Testis (tissue), 3 donors: ENCODE data around the gene DIS3L. TPM values are rescaled to one million over a fixed set of nuclear protein-coding genes. Genes with fewer than 3 reads are reported as not detected.
A peak's percentile ranks its signal among the peaks of the same experiment; 100 is the strongest.

Experiments
- DNase-seq: peaks from one replicate; pipeline ENCODE4 v3.0.0-alpha.2; 2019
- H3K27ac ChIP-seq, 2 donors: fragments of 200-600 bp; sonication (generic); one replicate each; pipeline ENCODE4 v1.5.1; 2019
- H3K27me3 ChIP-seq: fragments of 200-600 bp; sonication (generic); one replicate; pipeline ENCODE4 v1.5.1; 2019
- H3K36me3 ChIP-seq: fragments of 200-600 bp; sonication (generic); one replicate; pipeline ENCODE4 v1.5.1; 2017; ENCODE audit warnings: low read depth; ENCODE audit errors: missing control alignments
- H3K4me1 ChIP-seq: fragments of 200-600 bp; sonication (generic); one replicate; pipeline ENCODE4 v1.5.1; 2019
- H3K4me3 ChIP-seq, 2 donors: fragments of 200-600 bp; sonication (generic); one replicate each; pipeline ENCODE4 v1.5.1; 2017 to 2019
- H3K9me3 ChIP-seq: fragments of 200-600 bp; sonication (generic); one replicate; pipeline ENCODE4 v1.5.1; 2017
- POLR2A ChIP-seq: fragments of 450-650 bp; IDR thresholded peaks from one replicate; pipeline ENCODE4 v1.6.1; 2017; ENCODE audit warnings: antibody characterized with exemption, mild to moderate bottlenecking, moderate library complexity
- WGBS, 2 donors: methylation state at CpG; one replicate each; pipeline ENCODE4 v1.1.5; 2018; 5-methylcytosine and 5-hydroxymethylcytosine counted together
- intact Hi-C: fragments of 100-400 bp; cut with DNase I; formaldehyde crosslinking; loops from one replicate; pipeline ENCODE4 v1.15.1; 2023; ENCODE audit warnings: low total_unique reads
- polyA plus RNA-seq: library from polyadenylated mRNA; stranded (reverse); fragments of 350-450 nt; fragmentation: Illumina TruSeq; extraction: RNeasy Lipid Tissue Mini Kit (QIAGEN cat#74804); gene quantifications from one replicate; pipeline ENCODE4 v1.2.3, GENCODE V29; 2014; ENCODE audit warnings: low read depth, low replicate concordance; ENCODE audit not compliant: insufficient read depth
- total RNA-seq, 2 donors: library from RNA; depleted of rRNA; stranded (reverse); fragments of >200 nt; gene quantifications; one replicate each; pipeline ENCODE4 v1.2.3, GENCODE V29; 2016
- TF ChIP-seq, protein P1 (sequence below), 3 experiments: fragments of 450-650 bp in 2 of 3; fragments of 200-600 bp in 1 of 3; sonication (generic) in 1 of 3; IDR thresholded peaks; one replicate each; pipeline ENCODE4 v1.5.1; 2016 to 2019; ENCODE audit warnings: antibody characterized with exemption in 3 of 3, mild to moderate bottlenecking in 2 of 3, moderate library complexity in 1 of 3

DIS3L gene
- total and polyA plus RNA-seq, 3 donors from 2014 or later: 46.3 to 51.8 (median 48.7) TPM

DNA sequence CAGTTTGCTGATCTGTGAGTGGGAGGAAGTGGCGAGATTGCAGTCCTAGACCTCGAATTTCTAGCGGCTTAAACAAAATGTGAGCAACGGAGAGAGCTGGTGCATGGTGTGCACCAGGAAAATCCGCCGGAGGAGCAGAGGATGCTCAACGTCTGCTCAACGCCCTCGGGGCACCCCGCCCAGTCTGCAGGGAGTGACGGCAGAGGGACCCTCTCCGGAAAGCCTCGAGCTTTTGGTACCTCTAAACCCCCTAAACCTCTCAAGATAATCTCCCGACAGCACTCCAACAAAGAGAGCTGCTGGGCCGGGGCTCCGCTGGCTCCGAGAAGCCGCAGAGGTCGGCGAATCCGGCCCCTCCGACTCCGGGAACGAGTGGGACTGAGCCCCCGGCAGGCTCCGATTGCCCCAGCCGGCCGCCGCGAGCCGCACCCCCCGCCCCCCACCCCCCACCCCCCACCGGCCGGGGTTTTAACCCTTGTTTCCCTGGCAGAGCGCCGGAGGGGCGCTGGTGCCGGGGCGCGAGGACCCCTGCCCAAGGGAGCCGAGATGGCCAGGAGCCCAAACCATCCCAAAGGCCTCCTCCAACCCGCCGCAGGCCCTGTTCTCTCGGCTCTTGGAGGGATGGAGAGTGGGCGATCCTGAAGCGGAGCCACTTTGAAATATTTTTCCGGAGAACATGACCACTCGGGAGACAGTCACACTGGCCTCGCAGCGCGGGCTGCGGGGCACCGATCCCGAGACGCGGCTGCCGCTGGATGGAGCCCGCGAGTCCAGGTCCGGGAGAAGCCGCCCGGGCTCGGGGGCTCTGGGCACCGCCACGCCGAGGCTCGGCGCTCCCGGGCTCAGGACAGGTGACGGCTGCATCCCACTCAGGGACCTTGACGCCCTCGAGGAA lies 41.3 kb upstream of the DIS3L start:
- H3K27ac ChIP-seq: no peak overlapping the region
- no peaks in the 10 kb centered on the region for H3K27me3 ChIP-seq
- H3K9me3 ChIP-seq: no peaks in the 10 kb centered on the region
- peaks cover 16% of the 10 kb centered on the region for H3K4me1 ChIP-seq
- peak overlapping the region; percentile 34 to 48 for H3K4me3 ChIP-seq
- TF ChIP-seq POLR2A: no peak
- TF ChIP-seq, protein P1, sequence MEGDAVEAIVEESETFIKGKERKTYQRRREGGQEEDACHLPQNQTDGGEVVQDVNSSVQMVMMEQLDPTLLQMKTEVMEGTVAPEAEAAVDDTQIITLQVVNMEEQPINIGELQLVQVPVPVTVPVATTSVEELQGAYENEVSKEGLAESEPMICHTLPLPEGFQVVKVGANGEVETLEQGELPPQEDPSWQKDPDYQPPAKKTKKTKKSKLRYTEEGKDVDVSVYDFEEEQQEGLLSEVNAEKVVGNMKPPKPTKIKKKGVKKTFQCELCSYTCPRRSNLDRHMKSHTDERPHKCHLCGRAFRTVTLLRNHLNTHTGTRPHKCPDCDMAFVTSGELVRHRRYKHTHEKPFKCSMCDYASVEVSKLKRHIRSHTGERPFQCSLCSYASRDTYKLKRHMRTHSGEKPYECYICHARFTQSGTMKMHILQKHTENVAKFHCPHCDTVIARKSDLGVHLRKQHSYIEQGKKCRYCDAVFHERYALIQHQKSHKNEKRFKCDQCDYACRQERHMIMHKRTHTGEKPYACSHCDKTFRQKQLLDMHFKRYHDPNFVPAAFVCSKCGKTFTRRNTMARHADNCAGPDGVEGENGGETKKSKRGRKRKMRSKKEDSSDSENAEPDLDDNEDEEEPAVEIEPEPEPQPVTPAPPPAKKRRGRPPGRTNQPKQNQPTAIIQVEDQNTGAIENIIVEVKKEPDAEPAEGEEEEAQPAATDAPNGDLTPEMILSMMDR (IDR thresholded peaks at IDR 0.05): peak in 2 of 3 experiments; percentile 40 to 60
- H3K36me3 ChIP-seq: no peaks in the 10 kb centered on the region
- 2 to 6% methylated on average over 36 to 67 of the region's 72 CpGs for WGBS, 2 donors
- intact Hi-C loops: no loop called here
- DNase-seq: peak; percentile 58

DNA sequence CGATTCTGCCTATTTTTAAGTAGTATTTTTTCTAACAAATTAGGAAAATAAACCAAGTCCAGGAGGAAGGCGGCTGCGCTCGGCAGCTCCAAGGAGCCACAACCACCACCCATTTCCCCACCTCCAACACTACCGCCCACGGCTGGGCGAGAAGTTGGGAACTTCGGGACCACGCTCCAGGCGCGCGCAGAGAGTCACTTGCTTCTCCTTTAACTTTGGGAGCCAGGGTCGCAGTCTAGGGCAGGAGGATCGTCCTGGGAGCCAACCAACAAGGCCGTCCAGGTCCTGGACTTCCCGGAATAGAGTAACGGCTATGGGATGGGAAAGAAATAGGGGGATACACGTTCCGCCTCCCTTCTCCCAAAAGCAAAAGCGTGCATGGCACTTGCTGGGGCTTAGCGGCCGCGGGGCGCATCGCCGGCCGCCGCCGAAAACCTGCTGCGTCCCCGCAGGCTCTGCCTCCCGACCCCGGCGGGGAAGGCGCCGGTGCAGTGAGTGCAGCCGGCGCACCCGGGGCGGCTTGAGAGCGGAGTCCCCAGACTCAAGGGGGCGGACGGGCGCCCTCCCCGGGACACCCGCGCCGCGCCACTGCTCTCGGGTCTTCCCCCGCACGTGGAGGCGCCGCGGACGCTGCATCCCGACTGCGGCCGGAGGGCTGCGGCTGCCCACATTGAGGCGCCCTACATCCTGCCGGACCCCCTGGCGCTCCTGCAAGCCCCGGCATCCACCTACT lies 40.5 kb upstream of the DIS3L start:
- 1% methylated on average over 14 to 64 of the region's 64 CpGs for WGBS, 2 donors
- Histone ChIP-seq H3K27me3 (no peaks in the 10 kb centered on the region), H3K9me3 (no peaks in the 10 kb centered on the region), H3K4me3 (peak overlapping the region; percentile 34 to 48), H3K36me3 (no peaks in the 10 kb centered on the region), H3K4me1 (peaks cover 16% of the 10 kb centered on the region), H3K27ac (no peak overlapping the region)
- TF ChIP-seq, protein P1 (IDR thresholded peaks at IDR 0.05): peak in 1 of 3 experiments; percentile 6
- TF ChIP-seq POLR2A: no peak
- intact Hi-C loops: no loop called here
- DNase-seq: peak; percentile 18

DNA sequence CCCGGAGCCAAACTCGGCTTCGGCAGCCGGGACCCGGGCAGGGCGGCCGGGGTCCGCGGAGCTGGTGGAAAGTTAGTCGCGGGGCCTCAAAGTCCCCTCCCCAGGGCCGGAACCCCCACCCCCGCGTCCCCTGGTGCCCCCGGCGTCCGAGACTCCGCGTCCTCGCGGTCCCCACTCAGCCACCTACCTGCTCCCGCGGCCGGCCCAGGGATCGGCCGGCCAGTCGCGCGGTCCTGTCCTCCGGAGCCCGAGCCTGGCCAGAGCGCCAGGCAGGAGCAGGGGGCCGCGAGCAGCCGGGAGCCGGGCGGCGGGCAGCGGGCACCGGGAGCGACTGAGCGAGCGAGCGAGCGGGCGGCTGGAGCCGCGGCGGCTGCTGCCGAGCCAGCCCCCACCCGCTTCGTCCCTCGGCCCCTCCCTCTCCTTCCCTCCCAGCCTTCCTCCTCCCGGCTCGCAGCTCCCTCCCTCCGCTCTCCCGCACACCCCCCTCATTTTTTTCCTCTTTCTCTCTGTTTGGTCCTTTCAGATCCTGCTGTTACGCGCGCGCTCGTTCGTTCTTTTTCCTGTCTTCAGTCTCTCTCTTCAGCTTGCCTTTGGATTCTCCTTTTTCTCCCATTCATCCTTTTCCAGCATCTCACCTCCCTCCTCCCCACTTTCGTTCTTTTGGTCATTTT lies 39.8 kb upstream of the DIS3L start, which contains the start of gene MEGF11:
TSS of gene MEGF11 (minus strand) at position 333 of the 671 bp plus-strand sequence. CDS start 125,347 bp downstream, outside the sequence.
- intact Hi-C loops: no loop called here
- Histone ChIP-seq H3K27ac (no peak within 1 kb of the TSS), H3K4me3 (peak within 1 kb of the TSS; percentile 34 to 48), H3K36me3 (no peaks in the 10 kb centered on the region), H3K9me3 (no peaks in the 10 kb centered on the region), H3K4me1 (peaks cover 16% of the 10 kb centered on the region), H3K27me3 (no peaks in the 10 kb centered on the region)
- no peak for TF ChIP-seq POLR2A
- TF ChIP-seq, protein P1 (IDR thresholded peaks at IDR 0.05): no peak
- DNase-seq: peak; percentile 26
- 0 to 1% methylated on average over 44 to 54 of the region's 64 CpGs for WGBS, 2 donors

DNA sequence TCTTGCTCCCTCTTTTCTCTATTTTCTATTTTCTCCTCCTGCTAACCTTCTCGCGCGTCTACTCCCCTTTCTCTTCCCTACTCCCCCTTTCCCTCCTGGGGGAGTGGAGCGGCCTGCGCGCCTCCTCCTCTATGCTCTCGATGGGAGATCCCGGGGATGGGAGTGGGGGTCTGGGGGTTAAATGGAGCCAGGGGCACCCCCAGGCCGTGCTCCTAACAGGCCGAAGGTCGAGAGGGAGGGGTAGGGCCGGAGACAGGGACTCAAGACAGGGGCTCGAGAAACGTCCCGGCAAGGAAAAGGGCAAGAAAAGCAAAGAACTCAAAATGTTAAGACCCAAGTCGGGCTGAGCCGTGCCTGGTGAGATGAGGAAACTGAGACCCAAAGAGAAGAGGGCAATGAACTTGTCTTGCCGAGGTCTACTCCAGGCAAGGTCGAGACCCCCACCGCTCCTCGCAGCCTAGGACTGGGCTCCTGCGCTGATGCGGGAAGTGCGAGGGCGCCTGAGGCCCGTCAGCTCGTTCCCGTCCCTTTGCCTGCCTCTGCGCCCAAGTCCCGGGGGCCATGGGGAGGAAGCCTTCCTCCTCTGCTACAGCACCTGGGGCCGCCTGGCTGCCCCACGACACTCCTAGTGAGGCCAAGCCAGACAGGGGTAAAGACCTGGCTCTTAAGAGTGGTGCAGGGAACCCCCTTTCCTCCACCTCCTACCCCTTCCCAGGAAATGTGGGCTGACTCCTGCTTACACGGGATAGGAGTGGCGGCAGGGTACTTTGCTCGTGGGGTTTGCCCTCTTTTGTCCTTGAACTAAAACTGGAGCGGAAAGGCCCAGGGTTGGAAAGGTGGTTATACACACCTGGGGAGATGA lies 39.0 kb upstream of the DIS3L start:
- 2 to 6% methylated on average over 26 to 36 of the region's 36 CpGs for WGBS, 2 donors
- no peak overlapping the region for H3K27ac ChIP-seq
- H3K9me3 ChIP-seq: no peaks in the 10 kb centered on the region
- no peak for DNase-seq
- H3K36me3 ChIP-seq: no peaks in the 10 kb centered on the region
- peaks cover 16% of the 10 kb centered on the region for H3K4me1 ChIP-seq
- TF ChIP-seq, protein P1 (IDR thresholded peaks at IDR 0.05): no peak
- TF ChIP-seq POLR2A: no peak
- intact Hi-C loops: no loop called here
- no peaks in the 10 kb centered on the region for H3K27me3 ChIP-seq
- peak overlapping the region in 1 of 2 donors; percentile 48 for H3K4me3 ChIP-seq
